Dendritic cell treated with granulocyte-macrophage colony-stimulating factor and Interleukin-4, amounts not matched to agents 40 ng/mL and 50 ng/mL, for 4 days (primary cell): Measurements from ENCODE around the gene ZNF471.

Source experiments
- H3K27ac Mint-ChIP-seq: one replicate; pipeline ENCODE4 v1.8.0; 2022; ENCODE audit warnings: mild to moderate bottlenecking, mixed read lengths
- H3K27me3 Mint-ChIP-seq: one replicate; pipeline ENCODE4 v1.8.0; 2022; ENCODE audit warnings: mild to moderate bottlenecking, mixed read lengths
- H3K36me3 Mint-ChIP-seq: one replicate; pipeline ENCODE4 v1.8.0; 2022; ENCODE audit warnings: low read depth, mixed read lengths
- H3K4me1 Mint-ChIP-seq: one replicate; pipeline ENCODE4 v1.8.0; 2022; ENCODE audit warnings: low read depth, mixed read lengths
- H3K4me3 Mint-ChIP-seq: one replicate; pipeline ENCODE4 v1.8.0; 2022; ENCODE audit warnings: mild to moderate bottlenecking, moderate library complexity, mixed read lengths
- H3K9me3 Mint-ChIP-seq: one replicate; pipeline ENCODE4 v1.8.0; 2022; ENCODE audit warnings: mixed read lengths
- intact Hi-C: fragments of 100-400 bp; cut with micrococcal nuclease; formaldehyde crosslinking; loops from one replicate; pipeline ENCODE4 v1.15.0; 2022

Gene ZNF471

GRCh38 chr19:56507446-56508289, at the start of gene ZNF471:
ZNF471 (plus strand) TSS chr19:56507855; CDS start chr19:56511572, 3,717 bp downstream.
- intact Hi-C loops: loop anchor here (1.0 to 10.0 kb wide), 2 partner anchors 31 to 93 kb away; partner anchors contain the start of gene ZFP28
- Mint-ChIP-seq H3K36me3 (no peaks in the 10 kb centered on the region), H3K27ac (no peak within 1 kb of the TSS), H3K4me1 (no peaks in the 10 kb centered on the region), H3K4me3 (no peak within 1 kb of the TSS), H3K9me3 (peaks cover 17% of the 10 kb centered on the region), H3K27me3 (no peaks in the 10 kb centered on the region)

GRCh38 chr19:56474308-56474707, 33.3 kb upstream of the ZNF471 start:
- intact Hi-C loops: no loop called here
- H3K4me3 Mint-ChIP-seq: no peak overlapping the region
- H3K9me3 Mint-ChIP-seq: peaks cover 91% of the 10 kb centered on the region
- H3K27ac Mint-ChIP-seq: no peak overlapping the region
- peaks cover 19% of the 10 kb centered on the region for H3K4me1 Mint-ChIP-seq
- H3K27me3 Mint-ChIP-seq: peaks cover 20% of the 10 kb centered on the region
- peaks cover 19% of the 10 kb centered on the region for H3K36me3 Mint-ChIP-seq

GRCh38 chr19:56476093-56476492, 31.6 kb upstream of the ZNF471 start:
- H3K4me1 Mint-ChIP-seq: peaks cover 19% of the 10 kb centered on the region
- H3K27me3 Mint-ChIP-seq: peaks cover 20% of the 10 kb centered on the region
- peaks cover 84% of the 10 kb centered on the region for H3K9me3 Mint-ChIP-seq
- H3K36me3 Mint-ChIP-seq: peaks cover 19% of the 10 kb centered on the region
- no peak overlapping the region for H3K4me3 Mint-ChIP-seq
- intact Hi-C loops: no loop called here
- H3K27ac Mint-ChIP-seq: no peak overlapping the region

GRCh38 chr19:56476651-56477428, 30.8 kb upstream of the ZNF471 start, which contains the start of gene ZNF667:
ZNF667 (minus strand) TSS chr19:56477345; CDS start chr19:56462370, 14,975 bp downstream.
- H3K27ac Mint-ChIP-seq: peak within 1 kb of the TSS; percentile 0
- peaks cover 19% of the 10 kb centered on the region for H3K4me1 Mint-ChIP-seq
- intact Hi-C loops: no loop called here
- H3K36me3 Mint-ChIP-seq: peaks cover 19% of the 10 kb centered on the region
- peaks cover 20% of the 10 kb centered on the region for H3K27me3 Mint-ChIP-seq
- peaks cover 83% of the 10 kb centered on the region for H3K9me3 Mint-ChIP-seq
- H3K4me3 Mint-ChIP-seq: peak within 1 kb of the TSS; percentile 73

GRCh38 chr19:56477429-56478338, 30.0 kb upstream of the ZNF471 start:
- H3K36me3 Mint-ChIP-seq: peaks cover 19% of the 10 kb centered on the region
- H3K4me3 Mint-ChIP-seq: peak overlapping the region; percentile 73
- intact Hi-C loops: no loop called here
- peak overlapping the region; percentile 0 for H3K27ac Mint-ChIP-seq
- peaks cover 20% of the 10 kb centered on the region for H3K27me3 Mint-ChIP-seq
- H3K4me1 Mint-ChIP-seq: peaks cover 19% of the 10 kb centered on the region
- H3K9me3 Mint-ChIP-seq: peaks cover 79% of the 10 kb centered on the region

GRCh38 chr19:56491399-56491798, 16.3 kb upstream of the ZNF471 start:
- Mint-ChIP-seq H3K36me3 (no peaks in the 10 kb centered on the region), H3K4me3 (no peak overlapping the region), H3K27me3 (no peaks in the 10 kb centered on the region), H3K4me1 (no peaks in the 10 kb centered on the region), H3K27ac (no peak overlapping the region), H3K9me3 (peaks cover 98% of the 10 kb centered on the region)
- intact Hi-C loops: no loop called here

GRCh38 chr19:56504581-56504980, 3.1 kb upstream of the ZNF471 start:
- Mint-ChIP-seq H3K4me3 (no peak overlapping the region), H3K27ac (no peak overlapping the region), H3K36me3 (no peaks in the 10 kb centered on the region), H3K9me3 (peaks cover 45% of the 10 kb centered on the region), H3K4me1 (no peaks in the 10 kb centered on the region), H3K27me3 (no peaks in the 10 kb centered on the region)
- intact Hi-C loops: loop anchor here (10.0 kb wide), 1 partner anchor 90 kb away; no protein-coding TSS in a partner anchor

GRCh38 chr19:56508290-56508778, 679 bp downstream of the ZNF471 start:
- Mint-ChIP-seq H3K36me3 (peaks cover 5% of the 10 kb centered on the region), H3K4me3 (no peak overlapping the region), H3K27ac (no peak overlapping the region), H3K9me3 (peaks cover 17% of the 10 kb centered on the region), H3K4me1 (no peaks in the 10 kb centered on the region), H3K27me3 (no peaks in the 10 kb centered on the region)
- intact Hi-C loops: loop anchor here (1.0 to 10.0 kb wide), 2 partner anchors 30 to 94 kb away; partner anchors contain the start of gene ZFP28

GRCh38 chr19:56525214-56525860, 17.7 kb downstream of the ZNF471 start:
- Mint-ChIP-seq H3K36me3 (peaks cover 44% of the 10 kb centered on the region), H3K27me3 (no peaks in the 10 kb centered on the region), H3K4me1 (no peaks in the 10 kb centered on the region), H3K27ac (no peak overlapping the region), H3K9me3 (peaks cover 98% of the 10 kb centered on the region), H3K4me3 (no peak overlapping the region)
- intact Hi-C loops: no loop called here

GRCh38 chr19:56537442-56537841, 29.8 kb downstream of the ZNF471 start:
- H3K4me3 Mint-ChIP-seq: peak overlapping the region; percentile 91
- H3K27ac Mint-ChIP-seq: peak overlapping the region; percentile 97
- H3K4me1 Mint-ChIP-seq: peaks cover 23% of the 10 kb centered on the region
- H3K36me3 Mint-ChIP-seq: peaks cover 50% of the 10 kb centered on the region
- H3K27me3 Mint-ChIP-seq: peaks cover 3% of the 10 kb centered on the region
- intact Hi-C loops: no loop called here
- H3K9me3 Mint-ChIP-seq: peaks cover 84% of the 10 kb centered on the region

- peaks cover 23% of the 10 kb centered on the region for H3K4me1 Mint-ChIP-seq
- H3K27me3 Mint-ChIP-seq: peaks cover 3% of the 10 kb centered on the region
- peak overlapping the region; percentile 91 for H3K4me3 Mint-ChIP-seq
- H3K9me3 Mint-ChIP-seq: peaks cover 82% of the 10 kb centered on the region
- intact Hi-C loops: loop anchor here (1.0 kb wide), 1 partner anchor 30 kb away; no protein-coding TSS in a partner anchor
- H3K27ac Mint-ChIP-seq: peak overlapping the region; percentile 97
- H3K36me3 Mint-ChIP-seq: peaks cover 57% of the 10 kb centered on the region
These were observed 30.7 kb downstream of the ZNF471 start for GRCh38 chr19:56538254-56538760.

GRCh38 chr19:56538761-56539263, 31.2 kb downstream of the ZNF471 start, which contains the start of gene ZFP28:
ZFP28 (plus strand) TSS chr19:56538948; CDS start chr19:56539019, 71 bp downstream.
- intact Hi-C loops: loop anchor here (1.0 kb wide), 1 partner anchor 31 kb away; no protein-coding TSS in a partner anchor
- peaks cover 23% of the 10 kb centered on the region for H3K4me1 Mint-ChIP-seq
- H3K4me3 Mint-ChIP-seq: peak within 1 kb of the TSS; percentile 91
- peaks cover 57% of the 10 kb centered on the region for H3K36me3 Mint-ChIP-seq
- H3K27me3 Mint-ChIP-seq: peaks cover 2% of the 10 kb centered on the region
- peak within 1 kb of the TSS; percentile 97 for H3K27ac Mint-ChIP-seq
- peaks cover 81% of the 10 kb centered on the region for H3K9me3 Mint-ChIP-seq
